RWPE2 (cell line): ENCODE measurements around the gene ALG13.

Experiments used
- ATAC-seq: fragments of 200-7000 bp; cut with Tn5 transposase; 3 replicates; pipeline ENCODE4 v1.9.1; 2021; ENCODE audit warnings: low read depth
- DNase-seq: peaks from one replicate; pipeline ENCODE4 v3.0.0-alpha.2; 2020; ENCODE audit warnings: low spot score
- H3K27ac ChIP-seq: fragments of 450-650 bp; 2 replicates; pipeline ENCODE4 v1.5.1; 2017; ENCODE audit warnings: mild to moderate bottlenecking; ENCODE audit not compliant: poor library complexity, severe bottlenecking
- H3K27me3 ChIP-seq: fragments of 250-450 bp; sonication (Bioruptor Pico); 2 replicates; pipeline ENCODE4 v1.5.1; 2021; ENCODE audit warnings: mild to moderate bottlenecking, moderate library complexity; ENCODE audit not compliant: insufficient read depth, poor library complexity, severe bottlenecking
- H3K36me3 ChIP-seq: fragments of 250-450 bp; sonication (Bioruptor Pico); 2 replicates; pipeline ENCODE4 v1.5.1; 2020; ENCODE audit warnings: low read depth, mild to moderate bottlenecking, moderate library complexity
- H3K4me1 ChIP-seq: fragments of 250-450 bp; sonication (Bioruptor Pico); 2 replicates; pipeline ENCODE4 v1.5.1; 2021; ENCODE audit warnings: mild to moderate bottlenecking, moderate library complexity; ENCODE audit not compliant: insufficient read depth, poor library complexity, severe bottlenecking
- H3K4me3 ChIP-seq: fragments of 250-450 bp; sonication (Bioruptor Pico); 2 replicates; pipeline ENCODE4 v1.5.1; 2021; ENCODE audit warnings: mild to moderate bottlenecking, moderate library complexity; ENCODE audit not compliant: severe bottlenecking
- H3K9me3 ChIP-seq: fragments of 250-450 bp; sonication (Bioruptor Pico); 2 replicates; pipeline ENCODE4 v1.5.1; 2021; ENCODE audit warnings: mild to moderate bottlenecking, moderate library complexity; ENCODE audit not compliant: severe bottlenecking
- CTCF ChIP-seq: fragments of 450-650 bp; IDR thresholded peaks from one replicate; pipeline ENCODE4 v1.5.1; 2017; ENCODE audit warnings: mild to moderate bottlenecking, moderate library complexity; ENCODE audit not compliant: poor library complexity, severe bottlenecking

The ALG13 gene

GRCh38 chrX:111743316-111743715 lies 62.3 kb downstream of the ALG13 start:
- Histone ChIP-seq H3K27me3 (no peaks in the 10 kb centered on the region), H3K36me3 (peaks cover 3% of the 10 kb centered on the region), H3K27ac (no peak overlapping the region), H3K9me3 (no peaks in the 10 kb centered on the region), H3K4me3 (no peak overlapping the region), H3K4me1 (no peaks in the 10 kb centered on the region)
- DNase-seq (no peak), ATAC-seq (no peak)
- no peak for TF ChIP-seq CTCF

- DNase-seq (no peak), ATAC-seq (no peak)
- Histone ChIP-seq H3K27ac (no peak overlapping the region), H3K27me3 (no peaks in the 10 kb centered on the region), H3K9me3 (no peaks in the 10 kb centered on the region), H3K4me3 (no peak overlapping the region), H3K4me1 (no peaks in the 10 kb centered on the region), H3K36me3 (peaks cover 15% of the 10 kb centered on the region)
- TF ChIP-seq CTCF, result no peak
These were observed 75.5 kb downstream of the ALG13 start for GRCh38 chrX:111756486-111756885.

GRCh38 chrX:111759686-111760085 lies 78.7 kb downstream of the ALG13 start:
- DNase-seq, result no peak
- no peaks in the 10 kb centered on the region for H3K36me3 ChIP-seq
- H3K27me3 ChIP-seq, result no peaks in the 10 kb centered on the region
- TF ChIP-seq CTCF, result no peak
- no peak overlapping the region for H3K27ac ChIP-seq
- H3K4me3 ChIP-seq, result no peak overlapping the region
- no peaks in the 10 kb centered on the region for H3K9me3 ChIP-seq
- ATAC-seq, result no peak
- H3K4me1 ChIP-seq, result no peaks in the 10 kb centered on the region

- DNase-seq (no peak), ATAC-seq (no peak)
- H3K4me1 ChIP-seq, result no peaks in the 10 kb centered on the region
- no peak for TF ChIP-seq CTCF
- H3K36me3 ChIP-seq, result no peaks in the 10 kb centered on the region; the same call in 1 of the 2 replicates
- no peaks in the 10 kb centered on the region for H3K9me3 ChIP-seq
- no peak overlapping the region for H3K4me3 ChIP-seq
- H3K27ac ChIP-seq, result no peak overlapping the region
- no peaks in the 10 kb centered on the region for H3K27me3 ChIP-seq
These were observed 80.7 kb downstream of the ALG13 start for GRCh38 chrX:111761578-111762135.

GRCh38 chrX:111778591-111778990 lies 97.6 kb downstream of the ALG13 start:
- H3K27ac ChIP-seq, result no peak overlapping the region
- H3K27me3 ChIP-seq, result no peaks in the 10 kb centered on the region
- TF ChIP-seq CTCF, result no peak
- H3K9me3 ChIP-seq, result no peaks in the 10 kb centered on the region
- ATAC-seq, result no peak
- DNase-seq, result no peak
- no peaks in the 10 kb centered on the region for H3K4me1 ChIP-seq
- H3K36me3 ChIP-seq, result no peaks in the 10 kb centered on the region
- no peak overlapping the region for H3K4me3 ChIP-seq
